OCI-LY7 (cell line): Measurements from ENCODE around the gene STAG1.

Experiments
- EZH2phosphoT487 ChIP-seq: fragments of 200-600 bp; sonication (generic); IDR thresholded peaks from 2 replicates; pipeline ENCODE4 v1.6.1; 2018; ENCODE audit warnings: low read depth, borderline replicate concordance, mild to moderate bottlenecking, mixed run types, antibody characterized with exemption, low read length, moderate library complexity, mixed read lengths
- TF ChIP-seq, protein P1 (sequence below): fragments of 200-600 bp; sonication (generic); conservative IDR thresholded peaks from 2 replicates; pipeline ENCODE4 v1.5.1; 2014; ENCODE audit warnings: mild to moderate bottlenecking, antibody characterized with exemption, low read length, moderate library complexity, mixed read lengths

GRCh38 chr3:136518102-136518501 lies 234.1 kb downstream of the STAG1 start:
- TF ChIP-seq, protein P1, sequence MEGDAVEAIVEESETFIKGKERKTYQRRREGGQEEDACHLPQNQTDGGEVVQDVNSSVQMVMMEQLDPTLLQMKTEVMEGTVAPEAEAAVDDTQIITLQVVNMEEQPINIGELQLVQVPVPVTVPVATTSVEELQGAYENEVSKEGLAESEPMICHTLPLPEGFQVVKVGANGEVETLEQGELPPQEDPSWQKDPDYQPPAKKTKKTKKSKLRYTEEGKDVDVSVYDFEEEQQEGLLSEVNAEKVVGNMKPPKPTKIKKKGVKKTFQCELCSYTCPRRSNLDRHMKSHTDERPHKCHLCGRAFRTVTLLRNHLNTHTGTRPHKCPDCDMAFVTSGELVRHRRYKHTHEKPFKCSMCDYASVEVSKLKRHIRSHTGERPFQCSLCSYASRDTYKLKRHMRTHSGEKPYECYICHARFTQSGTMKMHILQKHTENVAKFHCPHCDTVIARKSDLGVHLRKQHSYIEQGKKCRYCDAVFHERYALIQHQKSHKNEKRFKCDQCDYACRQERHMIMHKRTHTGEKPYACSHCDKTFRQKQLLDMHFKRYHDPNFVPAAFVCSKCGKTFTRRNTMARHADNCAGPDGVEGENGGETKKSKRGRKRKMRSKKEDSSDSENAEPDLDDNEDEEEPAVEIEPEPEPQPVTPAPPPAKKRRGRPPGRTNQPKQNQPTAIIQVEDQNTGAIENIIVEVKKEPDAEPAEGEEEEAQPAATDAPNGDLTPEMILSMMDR, result no peak
- no peak for TF ChIP-seq EZH2phosphoT487
